Hematopoietic multipotent progenitor cell treated with erythropoietin and hydrocortisone succinate and interleukin-3 and kit ligand, for 17 days (in vitro differentiated cells): ENCODE data around the gene SEMA3A.

Source experiments
- DNase-seq: peaks from one replicate; pipeline ENCODE4 v3.0.0-alpha.2; 2015; ENCODE audit warnings: low spot score

The SEMA3A gene

GRCh38 chr7:83921941-83922607 lies 272.5 kb downstream of the SEMA3A start:
- no peak for DNase-seq

DNA sequence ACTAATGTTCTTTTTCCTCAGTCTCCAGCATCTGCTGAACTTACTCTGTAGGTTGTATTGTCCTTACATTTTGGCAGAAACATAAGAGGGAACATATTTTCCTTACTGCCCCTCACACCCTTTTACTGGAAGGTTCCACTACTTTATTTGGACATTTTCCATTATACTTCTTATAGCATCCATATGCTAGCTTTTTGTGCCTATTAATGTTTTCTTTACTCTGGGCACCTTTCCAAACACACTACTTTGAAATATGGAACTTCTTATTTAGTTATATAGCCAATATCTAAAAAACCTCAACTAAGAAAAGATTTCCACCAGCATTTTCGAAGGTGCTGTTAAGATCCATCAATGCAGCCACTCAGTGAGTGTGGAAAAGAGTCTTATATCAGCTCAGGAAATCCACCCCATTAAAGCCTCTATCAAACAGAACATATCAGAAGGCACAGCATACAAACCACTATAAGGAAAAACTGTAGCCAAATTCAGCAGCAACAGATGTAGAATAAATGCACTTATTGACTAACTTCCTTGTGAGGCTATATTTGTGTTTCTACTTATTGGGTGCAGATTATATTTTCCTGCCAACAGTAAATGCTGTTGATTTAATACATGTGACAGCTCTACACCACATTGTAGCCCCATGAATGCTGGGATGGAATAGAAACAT lies 273.2 kb downstream of the SEMA3A start:
- no peak for DNase-seq

- no peak for DNase-seq
Measured at GRCh38 chr7:83918142-83918541, 276.4 kb downstream of the SEMA3A start.

DNA sequence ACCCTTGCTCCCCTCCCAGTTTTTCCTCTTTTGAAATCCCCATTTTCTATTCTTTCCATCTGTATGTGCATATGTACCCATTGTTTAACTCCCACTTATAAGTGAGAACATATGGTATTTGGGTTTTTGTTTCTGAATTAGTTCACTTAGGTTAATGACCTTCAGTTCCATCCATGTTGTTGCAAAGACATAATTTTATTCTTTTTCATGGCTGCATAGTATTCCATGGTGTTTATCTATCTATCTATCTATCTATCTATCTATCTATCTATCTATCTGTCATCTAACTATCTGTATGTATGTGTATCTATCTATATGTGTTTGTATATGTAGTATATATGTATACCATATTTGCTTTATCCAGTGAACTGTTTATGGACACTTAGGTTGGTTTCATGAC lies 281.4 kb downstream of the SEMA3A start:
- no peak for DNase-seq

GRCh38 chr7:83908526-83908925 lies 286.1 kb downstream of the SEMA3A start:
- DNase-seq, result no peak
